Keratinocyte (primary cell): Measurements from ENCODE around the gene R3HDM2. TPM values are rescaled to one million over a fixed set of nuclear protein-coding genes. Genes with fewer than 3 reads are reported as not detected.
"Not testable (repeated sequence)": the region's sequence is repeated elsewhere in the genome, so short reads cannot be mapped to it uniquely, and the experiment has no call there.

Experiments
- DNase-seq: peaks from one replicate; pipeline ENCODE4 v3.0.0-alpha.2; 2011; ENCODE audit warnings: low read depth, missing footprints, low spot score
- FAIRE-seq: peaks from 2 replicates; lab custom pipeline; 2011; peaks lifted over from hg19 to GRCh38; lab: Jason Lieb, UNC
- H2AFZ ChIP-seq: 2 replicates; pipeline ENCODE4 v1.6.0; 2012; ENCODE audit warnings: low read length, control low read depth, inconsistent platforms; ENCODE audit not compliant: control insufficient read depth
- H3K27ac ChIP-seq: 2 replicates; pipeline ENCODE4 v1.5.1; 2011; ENCODE audit warnings: low read length; ENCODE audit not compliant: control insufficient read depth, insufficient read depth
- H3K27me3 ChIP-seq: 3 replicates; pipeline ENCODE4 v1.6.0; 2011; ENCODE audit warnings: low read length; ENCODE audit not compliant: control insufficient read depth, insufficient read depth; ENCODE audit errors: extremely low read depth
- H3K36me3 ChIP-seq, 2 experiments: 2 replicates in 1 of 2; 3 replicates in 1 of 2; pipeline ENCODE4 v1.5.1; 2011; ENCODE audit warnings: low read length in 2 of 2, mild to moderate bottlenecking in 1 of 2; ENCODE audit not compliant: control insufficient read depth in 2 of 2, insufficient read depth in 2 of 2; ENCODE audit errors: extremely low read depth in 1 of 2
- H3K4me1 ChIP-seq: 3 replicates; pipeline ENCODE4 v1.5.1; 2011; ENCODE audit warnings: low read length; ENCODE audit not compliant: control insufficient read depth, insufficient read depth; ENCODE audit errors: extremely low read depth
- H3K4me2 ChIP-seq: 3 replicates; pipeline ENCODE4 v1.6.0; 2011; ENCODE audit warnings: low read depth, low read length; ENCODE audit not compliant: control insufficient read depth, insufficient read depth; ENCODE audit errors: extremely low read depth
- H3K4me3 ChIP-seq, 3 experiments: fragments of 200-600 bp in 1 of 3; sonication (generic) in 1 of 3; 2 replicates in 2 of 3; 3 replicates in 1 of 3; pipeline ENCODE4 v1.5.1; 2011 to 2016; ENCODE audit warnings: low read length in 3 of 3, mild to moderate bottlenecking in 3 of 3, control low read depth in 2 of 3, inconsistent platforms in 1 of 3, low read depth in 1 of 3, mixed read lengths in 1 of 3, mixed run types in 1 of 3, moderate library complexity in 1 of 3; ENCODE audit not compliant: control insufficient read depth in 2 of 3, insufficient read depth in 2 of 3; ENCODE audit errors: extremely low read depth in 1 of 3
- H3K79me2 ChIP-seq: 2 replicates; pipeline ENCODE4 v1.6.0; 2012; ENCODE audit warnings: low read length; ENCODE audit not compliant: control insufficient read depth, insufficient read depth
- H3K9ac ChIP-seq: 3 replicates; pipeline ENCODE4 v1.6.0; 2011; ENCODE audit warnings: low read length; ENCODE audit not compliant: control insufficient read depth, insufficient read depth; ENCODE audit errors: extremely low read depth
- H3K9me1 ChIP-seq: 3 replicates; pipeline ENCODE4 v1.6.0; 2011; ENCODE audit warnings: low read length; ENCODE audit not compliant: control insufficient read depth, insufficient read depth; ENCODE audit errors: extremely low read depth
- H3K9me3 ChIP-seq: 2 replicates; pipeline ENCODE4 v1.5.1; 2012; ENCODE audit warnings: low read depth, low read length; ENCODE audit not compliant: control insufficient read depth
- H4K20me1 ChIP-seq: 3 replicates; pipeline ENCODE4 v1.6.0; 2011; ENCODE audit warnings: low read length; ENCODE audit not compliant: control insufficient read depth, insufficient read depth; ENCODE audit errors: extremely low read depth
- CTCF ChIP-seq, 3 experiments: IDR thresholded peaks in 1 of 3; conservative IDR thresholded peaks in 1 of 3; optimal IDR thresholded peaks in 1 of 3; 2 replicates in 2 of 3; 3 replicates in 1 of 3; pipeline versions ENCODE3 to v1.5.1; 2011; ENCODE audit warnings: low read length in 3 of 3, mild to moderate bottlenecking in 3 of 3, moderate library complexity in 2 of 3, control low read depth in 1 of 3, inconsistent platforms in 1 of 3; ENCODE audit not compliant: insufficient read depth in 2 of 3; ENCODE audit errors: extremely low read depth in 1 of 3
- EZH2 ChIP-seq: IDR thresholded peaks from one replicate; pipeline ENCODE4 v1.6.1; 2012; ENCODE audit warnings: inconsistent platforms, mild to moderate bottlenecking, low read length, moderate library complexity
- dilution Hi-C: fragments of 300-500 bp; cut with MboI; formaldehyde crosslinking; loops from one replicate; pipeline ENCODE4 v1.7.0; 2020; ENCODE audit warnings: low sequenced_read_pairs; ENCODE audit not compliant: extremely low pct_ligation_motif_present
- polyA plus RNA-seq, 5 experiments: library from polyadenylated mRNA; depleted of rRNA in 3 of 5; stranded (reverse) in 3 of 5; stranded (forward) in 1 of 5; unstranded in 1 of 5; fragments of >200 nt; gene quantifications; 1 replicate in 1 of 5; 2 replicates in 3 of 5; 3 replicates in 1 of 5; pipeline versions ENCODE4 v1.2.1 to v1.2.3, GENCODE V29; 2011 to 2012; ENCODE audit warnings: missing spikeins in 2 of 5, low read depth in 1 of 5, low replicate concordance in 1 of 5

The R3HDM2 gene
- polyA plus RNA-seq, 1 donor (not counting 4 experiments of a cell fraction or from before 2014, with no cell fraction given) = 11.1 TPM

- H3K36me3 ChIP-seq = no peaks in the 10 kb centered on the region
- H3K27ac ChIP-seq = no peak overlapping the region
- H2AFZ ChIP-seq = no peak overlapping the region
- no peak overlapping the region for H3K4me3 ChIP-seq
- H3K9me1 ChIP-seq = no peaks in the 10 kb centered on the region
- H3K4me2 ChIP-seq = no peak overlapping the region
- H3K4me1 ChIP-seq = no peaks in the 10 kb centered on the region
- no peaks in the 10 kb centered on the region for H4K20me1 ChIP-seq
- TF ChIP-seq EZH2 = no peak
- no peak for TF ChIP-seq CTCF (optimal IDR thresholded peaks at IDR 0.05 in 1 of 3, IDR thresholded peaks at IDR 0.05 in 1 of 3, conservative IDR thresholded peaks at IDR 0.05 in 1 of 3; ENCODE audit: extremely low read depth in 1 of 3, insufficient read depth in 2 of 3, low read length in 3 of 3)
- no peaks in the 10 kb centered on the region for H3K9me3 ChIP-seq
- no peaks in the 10 kb centered on the region for H3K27me3 ChIP-seq
- H3K79me2 ChIP-seq = peaks cover 8% of the 10 kb centered on the region
- DNase-seq (no peak), FAIRE-seq (no peak)
- dilution Hi-C loops = no loop called here
- no peak overlapping the region for H3K9ac ChIP-seq
Observed at GRCh38 chr12:57410534-57410933, 20.3 kb downstream of the R3HDM2 start.

DNA sequence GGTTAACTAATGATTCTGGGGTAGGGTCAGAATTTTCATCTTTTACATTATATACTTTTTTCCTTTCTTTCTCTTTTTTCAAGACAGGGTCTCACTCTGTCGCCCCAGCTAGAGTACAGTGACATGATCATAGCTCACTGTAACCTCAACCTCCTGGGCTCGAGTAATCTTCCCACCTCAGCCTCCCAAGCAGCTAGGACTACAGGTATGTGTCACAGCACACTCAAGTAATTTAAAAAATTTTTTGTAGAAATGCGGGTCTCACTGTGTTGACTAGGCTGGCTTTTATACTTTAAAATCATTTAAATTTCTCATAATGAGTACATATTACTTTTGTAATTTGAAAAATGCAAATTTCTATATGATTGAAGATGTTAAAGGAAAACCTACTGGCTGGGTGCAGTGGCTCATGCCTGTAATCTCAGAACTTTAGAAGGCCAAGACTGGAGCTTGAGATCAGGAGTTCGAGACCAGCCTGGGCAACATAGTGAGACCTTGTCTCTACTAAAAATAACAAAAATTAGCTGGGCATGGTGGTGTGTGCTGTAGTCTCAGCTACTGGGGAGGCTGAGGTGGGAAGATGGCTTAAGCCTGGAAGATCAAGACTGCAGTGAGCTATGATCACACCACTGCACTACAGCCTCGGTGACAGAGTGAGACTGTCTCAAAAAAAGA lies 25.7 kb downstream of the R3HDM2 start:
- no peak overlapping the region for H3K4me3 ChIP-seq
- FAIRE-seq (no peak), DNase-seq (no peak)
- no peak overlapping the region for H3K27ac ChIP-seq
- TF ChIP-seq EZH2 (no peak), CTCF (optimal IDR thresholded peaks at IDR 0.05 in 1 of 3, IDR thresholded peaks at IDR 0.05 in 1 of 3, conservative IDR thresholded peaks at IDR 0.05 in 1 of 3; ENCODE audit: extremely low read depth in 1 of 3, insufficient read depth in 2 of 3, low read length in 3 of 3) (no peak)
- no peak overlapping the region for H3K4me2 ChIP-seq
- no peaks in the 10 kb centered on the region for H4K20me1 ChIP-seq
- peaks cover 7% of the 10 kb centered on the region for H3K4me1 ChIP-seq
- no peaks in the 10 kb centered on the region for H3K27me3 ChIP-seq
- H3K36me3 ChIP-seq = no peaks in the 10 kb centered on the region
- dilution Hi-C loops = no loop called here
- H3K9me3 ChIP-seq = no peaks in the 10 kb centered on the region
- no peaks in the 10 kb centered on the region for H3K9me1 ChIP-seq
- H2AFZ ChIP-seq = no peak overlapping the region
- H3K79me2 ChIP-seq = peaks cover 2% of the 10 kb centered on the region
- H3K9ac ChIP-seq = no peak overlapping the region

- H3K9me1 ChIP-seq, DNase-seq, FAIRE-seq, H4K20me1 ChIP-seq, H3K27ac ChIP-seq, H3K36me3 ChIP-seq, H3K9ac ChIP-seq, H3K4me1 ChIP-seq, H3K4me2 ChIP-seq, H3K4me3 ChIP-seq, dilution Hi-C loops, H2AFZ ChIP-seq, H3K27me3 ChIP-seq, H3K79me2 ChIP-seq, H3K9me3 ChIP-seq: not testable (repeated sequence)
Observed at GRCh38 chr12:57402156-57402555, 28.7 kb downstream of the R3HDM2 start.
